Body of pancreas (tissue), 4 donors: ENCODE results near the gene RPP14.

Experiments
- CTCF ChIP-seq, 7 experiments: fragments of 450-650 bp in 4 of 7; fragments of 200-600 bp in 3 of 7; sonication (generic) in 3 of 7; IDR thresholded peaks; one replicate each; pipeline ENCODE4 v1.5.1; 2016 to 2019; ENCODE audit warnings: antibody characterized with exemption in 7 of 7
- POLR2A ChIP-seq, 3 donors: fragments of 450-650 bp; IDR thresholded peaks; one replicate each; pipeline ENCODE4 v1.6.1; 2016; ENCODE audit warnings: antibody characterized with exemption in 3 of 3, mild to moderate bottlenecking in 2 of 3

DNA sequence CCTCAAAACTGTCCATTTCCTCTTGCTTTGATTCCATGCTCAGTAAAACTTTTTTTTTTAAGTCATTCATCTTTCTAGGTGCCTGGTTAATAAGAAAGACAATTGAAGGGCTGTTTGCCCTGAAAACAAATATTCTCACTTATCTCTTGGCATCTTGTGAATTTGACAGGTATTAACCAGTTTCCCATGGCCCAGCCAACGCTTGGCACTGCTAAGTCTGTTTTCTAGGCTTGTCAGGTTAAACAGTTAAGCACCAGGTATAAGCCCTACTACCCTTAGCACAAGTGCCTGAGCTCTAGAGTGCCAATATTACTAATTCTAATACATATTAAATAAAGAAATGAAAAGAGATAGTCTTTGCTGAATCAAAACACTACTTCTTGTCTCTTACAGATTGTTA lies 63.0 kb downstream of the RPP14 start:
- TF ChIP-seq POLR2A (IDR thresholded peaks at IDR 0.05) (no peak), CTCF (IDR thresholded peaks at IDR 0.05) (no peak)
